Measurements from ENCODE around the gene PTPRE.

- TF ChIP-seq CTCF (IDR thresholded peaks at IDR 0.05) (peak; percentile 42), EZH2phosphoT487 (IDR thresholded peaks at IDR 0.05) (no peak)
Measured at GRCh38 chr10:127973791-127974311, 66.9 kb downstream of the PTPRE start.

Measured in neural progenitor cell (in vitro differentiated cells).